HG03432 (cell line): Measurements from ENCODE around the gene CCL3.

Experiments used
- ATAC-seq: cut with Tn5 transposase; IDR thresholded peaks from one replicate; pipeline ENCODE4 v1.9.1; 2021; ENCODE audit warnings: mild to moderate bottlenecking, moderate library complexity; ENCODE audit not compliant: unreplicated experiment

The CCL3 gene

GRCh38 chr17:36055921-36056520 lies 33.9 kb downstream of the CCL3 start:
- no peak for ATAC-seq

GRCh38 chr17:36055171-36055570 lies 34.8 kb downstream of the CCL3 start:
- ATAC-seq = no peak

GRCh38 chr17:36049643-36050042 lies 40.3 kb downstream of the CCL3 start:
- no peak for ATAC-seq

- ATAC-seq = no peak
Measured at GRCh38 chr17:36048066-36048465, 41.9 kb downstream of the CCL3 start.
